ENCODE results near the gene KCP. TPM values are rescaled to one million over a fixed set of nuclear protein-coding genes. Genes with fewer than 3 reads are reported as not detected.

KCP gene
- polyA plus RNA-seq, 1 of the 3 experiments (the other 2 are of a cell fraction), result not detected

DNA sequence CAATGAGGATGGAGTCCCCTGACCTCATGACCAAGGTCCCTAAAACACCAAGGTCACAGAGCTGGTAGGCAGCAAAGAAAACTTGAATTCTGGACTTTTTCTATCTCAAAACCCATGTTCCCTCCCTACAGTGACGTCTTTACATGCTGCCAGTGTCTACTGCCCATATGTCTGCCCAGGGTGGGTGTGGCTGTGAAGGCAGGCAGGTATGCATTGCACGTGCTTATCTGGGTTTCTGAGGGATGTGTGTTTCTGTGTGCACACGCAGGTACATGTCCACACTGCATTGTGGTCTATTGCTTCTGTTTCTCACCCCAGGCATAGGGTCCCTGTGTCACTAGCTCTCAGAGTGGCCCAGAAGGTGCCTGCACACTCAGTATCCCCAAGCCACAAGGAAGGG lies 34.4 kb downstream of the KCP start:
- POLR2A ChIA-PET, result no interaction called here
- H3K36me3 ChIP-seq (replicated peaks in 1 of 2; ENCODE audit: control insufficient read depth in 1 of 2, insufficient read depth in 2 of 2, low read length in 1 of 2), result no peaks in the 10 kb centered on the region
- CTCF ChIA-PET, result interaction anchor here (0.8 to 12.3 kb wide), 11 partner anchors 4 to 448 kb away, joined by 3 to 181 read pairs (median 3); partner anchors contain the start of genes ATP6V1F, GARIN1A and METTL2B
- no peak overlapping the region for H3K4me3 ChIP-seq (ENCODE audit: low read depth in 2 of 2, low read length in 1 of 2)
- H3K27me3 ChIP-seq (ENCODE audit: insufficient read depth), result no peaks in the 10 kb centered on the region
- no peak overlapping the region for H3K27ac ChIP-seq (ENCODE audit: low read depth in 2 of 2, low read length in 1 of 2)
- H2AFZ ChIP-seq (ENCODE audit: low read depth), result no peak overlapping the region
- no peaks in the 10 kb centered on the region for H3K79me2 ChIP-seq (ENCODE audit: insufficient read depth)
- H4K20me1 ChIP-seq (ENCODE audit: insufficient read depth), result no peaks in the 10 kb centered on the region
- H3K4me1 ChIP-seq (ENCODE audit: control insufficient read depth in 1 of 2, insufficient read depth in 2 of 2, low read depth in 1 of 2, low read length in 1 of 2), result peaks cover 0 to 24% of the 10 kb centered on the region in 2 experiments; a peak in 1 of 4 replicates
- no peak overlapping the region for H3K9ac ChIP-seq
- H3F3A ChIP-seq (replicated peaks; ENCODE audit: insufficient read depth), result peaks cover 10% of the 10 kb centered on the region
- no peak overlapping the region for H3K4me2 ChIP-seq
- no peaks in the 10 kb centered on the region for H3K9me3 ChIP-seq
- 39% methylated on average over 2 of the region's 3 CpGs for WGBS (ENCODE audit: low lambda C conversion rate)
- no peak for DNase-seq
- TF ChIP-seq TCF12 (IDR thresholded peaks at IDR 0.05) (no peak), SIN3A (IDR thresholded peaks at IDR 0.05; ENCODE audit: borderline replicate concordance, low read depth, low read length) (no peak), EP300 (IDR thresholded peaks at IDR 0.05; ENCODE audit: borderline replicate concordance in 1 of 2, low read depth in 1 of 2, low read length in 1 of 2) (no peak), RFX5 (IDR thresholded peaks at IDR 0.05; ENCODE audit: low read length) (no peak), FOSL2 (IDR thresholded peaks at IDR 0.05; ENCODE audit: borderline replicate concordance, low read depth) (no peak), MXI1 (IDR thresholded peaks at IDR 0.05; ENCODE audit: low read depth, low read length) (no peak), IRF3 (IDR thresholded peaks at IDR 0.05; ENCODE audit: low read depth, low read length) (no peak), POLR2AphosphoS5 (IDR thresholded peaks at IDR 0.05; ENCODE audit: low read depth, low read length) (no peak), MEF2A (IDR thresholded peaks at IDR 0.05; ENCODE audit: borderline replicate concordance, low read depth) (no peak), NRF1 (IDR thresholded peaks at IDR 0.05; ENCODE audit: low read depth, low read length) (no peak), GABPA (IDR thresholded peaks at IDR 0.05; ENCODE audit: low read depth) (no peak), CHD2 (IDR thresholded peaks at IDR 0.05; ENCODE audit: low read length, partially characterized antibody) (no peak), TAF1 (IDR thresholded peaks at IDR 0.05; ENCODE audit: borderline replicate concordance, low read depth, low read length) (no peak), RXRA (IDR thresholded peaks at IDR 0.05; ENCODE audit: borderline replicate concordance, low read depth) (no peak), REST (IDR thresholded peaks at IDR 0.05; ENCODE audit: low read depth, low read length) (no peak), CTCF (IDR thresholded peaks at IDR 0.05) (no peak), TEAD4 (IDR thresholded peaks at IDR 0.05; ENCODE audit: borderline replicate concordance, insufficient read depth) (no peak)
- TF ChIP-seq, protein P1, sequence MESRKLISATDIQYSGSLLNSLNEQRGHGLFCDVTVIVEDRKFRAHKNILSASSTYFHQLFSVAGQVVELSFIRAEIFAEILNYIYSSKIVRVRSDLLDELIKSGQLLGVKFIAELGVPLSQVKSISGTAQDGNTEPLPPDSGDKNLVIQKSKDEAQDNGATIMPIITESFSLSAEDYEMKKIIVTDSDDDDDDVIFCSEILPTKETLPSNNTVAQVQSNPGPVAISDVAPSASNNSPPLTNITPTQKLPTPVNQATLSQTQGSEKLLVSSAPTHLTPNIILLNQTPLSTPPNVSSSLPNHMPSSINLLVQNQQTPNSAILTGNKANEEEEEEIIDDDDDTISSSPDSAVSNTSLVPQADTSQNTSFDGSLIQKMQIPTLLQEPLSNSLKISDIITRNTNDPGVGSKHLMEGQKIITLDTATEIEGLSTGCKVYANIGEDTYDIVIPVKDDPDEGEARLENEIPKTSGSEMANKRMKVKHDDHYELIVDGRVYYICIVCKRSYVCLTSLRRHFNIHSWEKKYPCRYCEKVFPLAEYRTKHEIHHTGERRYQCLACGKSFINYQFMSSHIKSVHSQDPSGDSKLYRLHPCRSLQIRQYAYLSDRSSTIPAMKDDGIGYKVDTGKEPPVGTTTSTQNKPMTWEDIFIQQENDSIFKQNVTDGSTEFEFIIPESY (IDR thresholded peaks at IDR 0.05; ENCODE audit: borderline replicate concordance, low read depth), result no peak
- TF ChIP-seq, protein P2, sequence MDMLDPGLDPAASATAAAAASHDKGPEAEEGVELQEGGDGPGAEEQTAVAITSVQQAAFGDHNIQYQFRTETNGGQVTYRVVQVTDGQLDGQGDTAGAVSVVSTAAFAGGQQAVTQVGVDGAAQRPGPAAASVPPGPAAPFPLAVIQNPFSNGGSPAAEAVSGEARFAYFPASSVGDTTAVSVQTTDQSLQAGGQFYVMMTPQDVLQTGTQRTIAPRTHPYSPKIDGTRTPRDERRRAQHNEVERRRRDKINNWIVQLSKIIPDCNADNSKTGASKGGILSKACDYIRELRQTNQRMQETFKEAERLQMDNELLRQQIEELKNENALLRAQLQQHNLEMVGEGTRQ (IDR thresholded peaks at IDR 0.05; ENCODE audit: borderline replicate concordance, low read depth, low read length), result no peak
- H3K9me2 ChIP-seq, result no peaks in the 10 kb centered on the region

Measured in SK-N-SH (cell line).